IMR-90 (cell line): ENCODE data around the gene CDK6. TPM values are rescaled to one million over a fixed set of nuclear protein-coding genes. Genes with fewer than 3 reads are reported as not detected.

Experiments used
- ATAC-seq: fragments of 200-7000 bp; cut with Tn5 transposase; 2 replicates; pipeline ENCODE4 v1.9.1; 2020; ENCODE audit warnings: low read depth, mild to moderate bottlenecking, moderate library complexity
- BruUV-seq: library from RNA; stranded (reverse); fragments of 400-500 nt; replicated peaks from 2 replicates; lab custom pipeline; 2021; lab: Mats Ljungman, UMichigan
- CTCF ChIA-PET: fragments of 300-600 bp; formaldehyde crosslinking; extraction: SDS; loops from one replicate; lab custom pipeline; 2021; ENCODE audit warnings: antibody characterized with exemption; lab: Yijun Ruan, JAX
- POLR2A ChIA-PET: fragments of 300-600 bp; sonication (Branson Sonifier 250); formaldehyde crosslinking; loops from one replicate; lab custom pipeline; 2022; ENCODE audit warnings: antibody characterized with exemption; ENCODE audit not compliant: unreplicated experiment; lab: Charles Lee
- DNase-seq: peaks from one replicate; pipeline ENCODE4 v3.0.0; 2013
- H2AFZ ChIP-seq: replicated peaks from 2 replicates; pipeline ENCODE3; 2013; ENCODE audit warnings: low read length, mild to moderate bottlenecking; ENCODE audit not compliant: poor library complexity
- H2AK5ac ChIP-seq: 2 replicates; pipeline ENCODE4 v1.6.1; 2013; ENCODE audit warnings: low read depth, low read length, inconsistent platforms
- H2AK9ac ChIP-seq: replicated peaks from 2 replicates; pipeline ENCODE3; 2013; ENCODE audit warnings: mild to moderate bottlenecking, low read depth, low read length, moderate library complexity; ENCODE audit not compliant: poor library complexity
- H2BK120ac ChIP-seq: 2 replicates; pipeline ENCODE4 v1.6.1; 2013; ENCODE audit warnings: low read depth, low read length, inconsistent platforms
- H2BK15ac ChIP-seq: 3 replicates; pipeline ENCODE4 v1.6.1; 2013; ENCODE audit warnings: low read depth, low read length, inconsistent platforms
- H2BK20ac ChIP-seq: 2 replicates; pipeline ENCODE4 v1.6.1; 2013; ENCODE audit warnings: low read depth, mild to moderate bottlenecking, inconsistent platforms, low read length, moderate library complexity
- H2BK5ac ChIP-seq: 2 replicates; pipeline ENCODE4 v1.6.1; 2013; ENCODE audit warnings: mild to moderate bottlenecking, low read depth, low read length, inconsistent platforms; ENCODE audit not compliant: poor library complexity, severe bottlenecking
- H3K14ac ChIP-seq: replicated peaks from 2 replicates; pipeline ENCODE4 v1.6.1; 2013; ENCODE audit warnings: low read depth, low read length, inconsistent platforms
- H3K18ac ChIP-seq: 2 replicates; pipeline ENCODE4 v1.6.1; 2013; ENCODE audit warnings: low read depth, low read length, control low read depth
- H3K23ac ChIP-seq: 2 replicates; pipeline ENCODE4 v1.6.1; 2013; ENCODE audit warnings: low read depth, low read length, inconsistent platforms
- H3K27ac ChIP-seq: 2 replicates; pipeline ENCODE4 v1.5.1; 2013; ENCODE audit warnings: mild to moderate bottlenecking, control low read depth, low read length; ENCODE audit not compliant: insufficient read depth
- H3K27me3 ChIP-seq: 2 replicates; pipeline ENCODE4 v1.6.1; 2013; ENCODE audit warnings: low read length; ENCODE audit not compliant: control insufficient read depth, insufficient read depth
- H3K36me3 ChIP-seq: 2 replicates; pipeline ENCODE4 v1.6.1; 2013; ENCODE audit warnings: low read length, mixed read lengths; ENCODE audit not compliant: control insufficient read depth, insufficient read depth
- H3K4ac ChIP-seq: 2 replicates; pipeline ENCODE4 v1.6.1; 2013; ENCODE audit warnings: low read depth, low read length, inconsistent platforms
- H3K4me1 ChIP-seq: 2 replicates; pipeline ENCODE4 v1.6.1; 2013; ENCODE audit warnings: low read length, mixed read lengths; ENCODE audit not compliant: control insufficient read depth, insufficient read depth
- H3K4me2 ChIP-seq: 2 replicates; pipeline ENCODE4 v1.6.1; 2013; ENCODE audit warnings: low read depth, mild to moderate bottlenecking, control low read depth, low read length, moderate library complexity
- H3K4me3 ChIP-seq: 2 replicates; pipeline ENCODE4 v1.5.1; 2013; ENCODE audit warnings: low read depth, mild to moderate bottlenecking, control low read depth, low read length, moderate library complexity; ENCODE audit not compliant: insufficient read depth
- H3K56ac ChIP-seq: 2 replicates; pipeline ENCODE4 v1.6.1; 2013; ENCODE audit warnings: low read length, inconsistent platforms; ENCODE audit not compliant: insufficient read depth; ENCODE audit errors: extremely low read depth
- H3K79me1 ChIP-seq, 2 experiments: 2 replicates each; pipeline ENCODE4 v1.6.1; 2013; ENCODE audit warnings: low read length in 2 of 2, inconsistent platforms in 1 of 2, low read depth in 1 of 2
- H3K9ac ChIP-seq: 2 replicates; pipeline ENCODE4 v1.6.1; 2013; ENCODE audit warnings: low read depth, low read length, control low read depth
- H3K9me1 ChIP-seq: 2 replicates; pipeline ENCODE4 v1.6.1; 2013; ENCODE audit warnings: low read length, inconsistent platforms; ENCODE audit not compliant: insufficient read depth
- H3K9me3 ChIP-seq: 2 replicates; pipeline ENCODE4 v1.6.1; 2013; ENCODE audit warnings: low read length; ENCODE audit not compliant: control insufficient read depth, insufficient read depth
- H4K20me1 ChIP-seq: 2 replicates; pipeline ENCODE4 v1.6.1; 2013; ENCODE audit warnings: low read length, inconsistent platforms; ENCODE audit not compliant: insufficient read depth
- H4K5ac ChIP-seq: 2 replicates; pipeline ENCODE4 v1.6.1; 2013; ENCODE audit warnings: mild to moderate bottlenecking, low read depth, low read length, control low read depth
- H4K8ac ChIP-seq, 2 experiments: 2 replicates each; pipeline ENCODE4 v1.6.1; 2013; ENCODE audit warnings: low read depth in 2 of 2, low read length in 2 of 2, control low read depth in 1 of 2, inconsistent platforms in 1 of 2
- H4K91ac ChIP-seq: 2 replicates; pipeline ENCODE4 v1.6.1; 2013; ENCODE audit warnings: low read depth, low read length, inconsistent platforms; ENCODE audit not compliant: insufficient read depth
- BHLHE40 ChIP-seq: fragments of 150-350 bp; IDR thresholded peaks from 2 replicates; pipeline ENCODE4 v1.6.1; 2016; ENCODE audit warnings: mild to moderate bottlenecking, low read depth, low read length
- CTCF ChIP-seq: conservative IDR thresholded peaks from 2 replicates; pipeline ENCODE4 v1.5.1; 2012; ENCODE audit warnings: mild to moderate bottlenecking, low read depth, low read length, improper control_type of control experiment
- FOS ChIP-seq: fragments of 150-350 bp; IDR thresholded peaks from 2 replicates; pipeline ENCODE4 v1.6.1; 2016; ENCODE audit warnings: low read depth, low read length
- MAFK ChIP-seq: IDR thresholded peaks from 2 replicates; pipeline ENCODE4 v1.6.1; 2012; ENCODE audit warnings: low read depth, low read length, improper control_type of control experiment
- NFE2L2 ChIP-seq: fragments of 150-350 bp; IDR thresholded peaks from 2 replicates; pipeline ENCODE4 v1.6.1; 2016; ENCODE audit warnings: low read depth, mild to moderate bottlenecking, low read length
- POLR2A ChIP-seq: IDR thresholded peaks from 2 replicates; pipeline ENCODE4 v1.6.1; 2012; ENCODE audit warnings: mild to moderate bottlenecking, low read depth, low read length
- RAD21 ChIP-seq: IDR thresholded peaks from 2 replicates; pipeline ENCODE4 v1.6.1; 2012; ENCODE audit warnings: low read length, improper control_type of control experiment
- RCOR1 ChIP-seq: IDR thresholded peaks from 2 replicates; pipeline ENCODE4 v1.6.1; 2012; ENCODE audit warnings: mild to moderate bottlenecking, low read length, improper control_type of control experiment; ENCODE audit not compliant: insufficient replicate concordance
- SMC3 ChIP-seq: fragments of 150-350 bp; IDR thresholded peaks from 2 replicates; pipeline ENCODE4 v1.6.1; 2016; ENCODE audit warnings: low read depth, mild to moderate bottlenecking, antibody characterized with exemption, low read length, moderate library complexity
- USF2 ChIP-seq: fragments of 150-350 bp; IDR thresholded peaks from 2 replicates; pipeline ENCODE4 v1.6.1; 2017; ENCODE audit warnings: mild to moderate bottlenecking, antibody characterized with exemption, low read length, low read depth
- WGBS, 2 experiments: methylation state at CpG; one replicate each; pipeline versions ENCODE4 v1.1.5 to v1.1.7; 2013; ENCODE audit warnings: missing lambda C conversion rate in 2 of 2; ENCODE audit not compliant: insufficient read length in 1 of 2; ENCODE audit errors: extremely low coverage in 2 of 2; 5-methylcytosine and 5-hydroxymethylcytosine counted together
- dilution Hi-C: fragments of 300-500 bp; cut with HindIII; formaldehyde crosslinking; loops from one replicate; pipeline ENCODE4 v1.14.3; 2018; ENCODE audit warnings: low sequenced_read_pairs; ENCODE audit not compliant: unreplicated experiment
- in situ Hi-C: fragments of 300-500 bp; cut with MboI; formaldehyde crosslinking; loops from 3 replicates; pipeline ENCODE4 v1.14.3; 2019; ENCODE audit warnings: low sequenced_read_pairs, inconsistent platforms, mixed read lengths
- intact Hi-C: fragments of 100-400 bp; cut with micrococcal nuclease; formaldehyde crosslinking; loops from 2 replicates; pipeline ENCODE4 v1.10.0; 2022
- polyA plus RNA-seq, 3 experiments: library from polyadenylated mRNA; depleted of rRNA; stranded (reverse); fragments of >200 nt; gene quantifications; 2 replicates each; pipeline ENCODE4 v1.2.3, GENCODE V29; 2012; ENCODE audit warnings: low replicate concordance in 1 of 3
- total RNA-seq: library from RNA; depleted of rRNA; stranded (reverse); fragments of >200 nt; gene quantifications from 2 replicates; pipeline ENCODE4 v1.2.3, GENCODE V29; 2012
- TF ChIP-seq, protein P1 (sequence below): fragments of 150-350 bp; IDR thresholded peaks from 2 replicates; pipeline ENCODE4 v1.6.1; 2016; ENCODE audit warnings: low read depth, mild to moderate bottlenecking, low read length, moderate library complexity, borderline replicate concordance

CDK6 gene
- total and polyA plus RNA-seq, 2 of the 4 experiments (the other 2 are of a cell fraction), result 21.5 to 195 TPM

DNA sequence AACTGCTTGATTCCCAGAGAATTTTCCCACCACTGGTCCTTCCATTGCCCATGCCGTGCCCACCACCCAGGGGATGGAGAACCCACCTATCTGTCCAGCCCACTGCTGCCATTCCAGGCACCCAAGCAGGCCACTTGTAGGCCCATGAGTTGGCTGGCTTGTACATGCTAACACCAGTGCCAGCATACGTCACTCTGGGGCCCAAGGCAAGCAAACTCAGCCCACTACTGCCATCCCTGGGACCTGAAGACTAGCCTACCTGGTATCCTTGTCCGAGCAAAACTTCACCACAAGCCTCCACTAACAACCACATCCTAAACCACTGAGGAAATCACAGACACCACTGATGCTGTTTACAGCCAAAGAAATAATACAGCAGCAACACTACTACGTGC lies 44.7 kb upstream of the CDK6 start:
- Histone ChIP-seq H3K79me1 (no peaks in the 10 kb centered on the region), H2AK5ac (no peak overlapping the region), H3K4me1 (no peaks in the 10 kb centered on the region; the same call in 1 of the 2 replicates), H2AK9ac (no peak overlapping the region), H4K5ac (no peak overlapping the region), H3K9me3 (peaks cover 3% of the 10 kb centered on the region; the same call in 1 of the 2 replicates), H3K27ac (no peak overlapping the region), H3K4me3 (no peak overlapping the region), H3K18ac (no peak overlapping the region), H2AFZ (no peak overlapping the region), H3K9me1 (peaks cover under 1% of the 10 kb centered on the region; the same call in 1 of the 2 replicates), H2BK15ac (no peak overlapping the region), H3K4ac (no peak overlapping the region), H3K4me2 (no peak overlapping the region), H3K56ac (no peak overlapping the region), H3K36me3 (no peaks in the 10 kb centered on the region), H4K20me1 (no peaks in the 10 kb centered on the region), H3K14ac (no peak overlapping the region; the same call in 1 of the 2 replicates), H3K27me3 (no peaks in the 10 kb centered on the region), H3K23ac (no peak overlapping the region), H4K91ac (no peak overlapping the region), H3K9ac (no peak overlapping the region), H4K8ac (no peak overlapping the region), H2BK120ac (no peak overlapping the region), H2BK20ac (no peak overlapping the region; the same call in 1 of the 2 replicates), H2BK5ac (no peak overlapping the region)
- TF ChIP-seq, protein P1, sequence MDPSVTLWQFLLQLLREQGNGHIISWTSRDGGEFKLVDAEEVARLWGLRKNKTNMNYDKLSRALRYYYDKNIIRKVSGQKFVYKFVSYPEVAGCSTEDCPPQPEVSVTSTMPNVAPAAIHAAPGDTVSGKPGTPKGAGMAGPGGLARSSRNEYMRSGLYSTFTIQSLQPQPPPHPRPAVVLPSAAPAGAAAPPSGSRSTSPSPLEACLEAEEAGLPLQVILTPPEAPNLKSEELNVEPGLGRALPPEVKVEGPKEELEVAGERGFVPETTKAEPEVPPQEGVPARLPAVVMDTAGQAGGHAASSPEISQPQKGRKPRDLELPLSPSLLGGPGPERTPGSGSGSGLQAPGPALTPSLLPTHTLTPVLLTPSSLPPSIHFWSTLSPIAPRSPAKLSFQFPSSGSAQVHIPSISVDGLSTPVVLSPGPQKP, result no peak
- TF ChIP-seq BHLHE40, result no peak
- TF ChIP-seq MAFK, result no peak
- no peak for TF ChIP-seq SMC3
- no peak for TF ChIP-seq RAD21
- no peak for TF ChIP-seq POLR2A
- TF ChIP-seq CTCF, result no peak
- TF ChIP-seq FOS, result no peak
- TF ChIP-seq USF2, result no peak
- TF ChIP-seq NFE2L2, result no peak
- TF ChIP-seq RCOR1, result no peak
- no CpG with 5 or more reads among the region's 4 CpGs for WGBS, 2 experiments
- DNase-seq (no peak), ATAC-seq (no peak)
- intact Hi-C loops (no loop called here), dilution Hi-C loops (no loop called here), in situ Hi-C loops (no loop called here)
- POLR2A ChIA-PET, result no interaction called here
- no TSS peak for BruUV-seq
- CTCF ChIA-PET, result no interaction called here
